Transverse colon (tissue), 4 donors: ENCODE data around the gene ZG16B. TPM values are rescaled to one million over a fixed set of nuclear protein-coding genes. Genes with fewer than 3 reads are reported as not detected.

Experiments used
- DNase-seq: peaks from one replicate; pipeline ENCODE4 v3.0.0-alpha.2; 2019
- H3K27ac ChIP-seq, 4 donors: fragments of 200-600 bp; sonication (generic); 2 replicates each; pipeline ENCODE4 v1.5.1; 2016 to 2018; ENCODE audit warnings: inconsistent platforms in 4 of 4
- H3K27me3 ChIP-seq: fragments of 200-600 bp; sonication (generic); 2 replicates; pipeline ENCODE4 v1.5.1; 2017; ENCODE audit warnings: inconsistent platforms
- H3K36me3 ChIP-seq, 4 donors: fragments of 200-600 bp; sonication (generic); 2 replicates each; pipeline ENCODE4 v1.5.1; 2017 to 2019; ENCODE audit warnings: inconsistent platforms in 4 of 4
- H3K4me1 ChIP-seq, 4 donors: fragments of 200-600 bp; sonication (generic); 2 replicates each; pipeline ENCODE4 v1.5.1; 2017 to 2020; ENCODE audit warnings: inconsistent platforms in 4 of 4
- H3K4me3 ChIP-seq, 4 donors: fragments of 200-600 bp; sonication (generic); 1 replicate in 1 of 4; 2 replicates in 3 of 4; pipeline versions ENCODE4 v1.5.1 to v1.6.1; 2017 to 2019; ENCODE audit warnings: inconsistent platforms in 4 of 4
- H3K9me3 ChIP-seq, 2 donors: fragments of 200-600 bp; sonication (generic); 2 replicates each; pipeline ENCODE4 v1.5.1; 2017 to 2019; ENCODE audit warnings: inconsistent platforms in 2 of 2
- EP300 ChIP-seq: sonication (generic); formaldehyde crosslinking; IDR thresholded peaks from one replicate; pipeline ENCODE4 v1.6.1; 2017; ENCODE audit warnings: antibody characterized with exemption, low read depth
- POLR2A ChIP-seq: fragments of 450-650 bp; IDR thresholded peaks from one replicate; pipeline ENCODE4 v1.6.1; 2016; ENCODE audit warnings: antibody characterized with exemption, mild to moderate bottlenecking, moderate library complexity
- POLR2AphosphoS5 ChIP-seq, 3 donors: sonication (generic); formaldehyde crosslinking; IDR thresholded peaks; one replicate each; pipeline ENCODE4 v1.6.1; 2016; ENCODE audit warnings: antibody characterized with exemption in 3 of 3
- WGBS, 2 donors: methylation state at CpG; one replicate each; pipeline ENCODE4 v1.1.5; 2018; ENCODE audit warnings: low coverage in 1 of 2; 5-methylcytosine and 5-hydroxymethylcytosine counted together
- in situ Hi-C, 4 donors: fragments of 200-750 bp; cut with MboI; loops; one replicate each; pipeline versions ENCODE4 v1.15.0 to v1.15.1; 2017; ENCODE audit warnings: low sequenced_read_pairs in 3 of 4, low pct_ligation_motif_present in 1 of 4, low pct_unique_long_range_greater_than_20kb in 1 of 4
- intact Hi-C: fragments of 100-400 bp; cut with DNase I; formaldehyde crosslinking; loops from one replicate; pipeline ENCODE4 v1.15.1; 2023; ENCODE audit warnings: low total_unique reads
- total RNA-seq, 4 donors: library from RNA; depleted of rRNA; stranded (reverse); fragments of >200 nt; gene quantifications; one replicate each; pipeline ENCODE4 v1.1.0, GENCODE V29; 2016
- TF ChIP-seq, protein P1 (sequence below), 5 experiments: fragments of 200-600 bp in 3 of 5; fragments of 450-650 bp in 2 of 5; sonication (generic) in 3 of 5; IDR thresholded peaks; 1 replicate in 2 of 5; 2 replicates in 3 of 5; pipeline ENCODE4 v1.5.1; 2016 to 2017; ENCODE audit warnings: antibody characterized with exemption in 5 of 5, inconsistent platforms in 3 of 5, mild to moderate bottlenecking in 2 of 5, moderate library complexity in 1 of 5

The ZG16B gene
- total RNA-seq, 4 donors from 2014 or later = 5.2 to 28.3 (median 15.9) TPM; not detected in 1

DNA sequence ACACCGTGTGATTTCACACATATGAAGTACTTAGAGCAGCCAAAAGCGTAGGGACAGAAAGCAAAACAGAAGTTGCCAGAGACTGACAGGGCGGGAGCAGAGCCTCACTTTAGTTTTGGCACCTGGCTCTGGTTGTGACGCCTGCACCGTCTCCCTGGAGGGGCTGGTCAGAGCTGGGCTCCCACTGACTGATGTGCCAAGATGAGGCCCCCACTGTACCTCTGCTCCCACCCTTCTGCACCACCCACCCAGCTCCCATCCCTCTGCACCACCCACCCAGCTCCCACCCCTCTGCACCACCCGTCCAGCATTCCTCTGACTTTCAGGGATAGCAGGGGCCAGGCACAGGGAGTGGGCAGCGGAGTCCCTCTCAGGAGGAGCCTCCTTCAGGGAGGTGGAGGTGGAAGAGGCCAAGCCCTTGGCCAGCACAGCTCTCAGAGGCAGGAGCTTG lies 16.3 kb upstream of the ZG16B start:
- in situ Hi-C loops (no loop called here), intact Hi-C loops (no loop called here)
- Histone ChIP-seq H3K27me3 (peaks cover 26% of the 10 kb centered on the region), H3K36me3 (no peaks in the 10 kb centered on the region), H3K9me3 (no peaks in the 10 kb centered on the region), H3K4me3 (no peak overlapping the region), H3K27ac (no peak overlapping the region), H3K4me1 (peaks cover 0 to 4% (median 0%) of the 10 kb centered on the region in 4 donors)
- 55 to 75% methylated on average over 3 to 7 of the region's 7 CpGs for WGBS, 2 donors
- TF ChIP-seq POLR2AphosphoS5 (IDR thresholded peaks at IDR 0.05) = no peak
- TF ChIP-seq EP300 = no peak
- no peak for TF ChIP-seq POLR2A
- TF ChIP-seq, protein P1, sequence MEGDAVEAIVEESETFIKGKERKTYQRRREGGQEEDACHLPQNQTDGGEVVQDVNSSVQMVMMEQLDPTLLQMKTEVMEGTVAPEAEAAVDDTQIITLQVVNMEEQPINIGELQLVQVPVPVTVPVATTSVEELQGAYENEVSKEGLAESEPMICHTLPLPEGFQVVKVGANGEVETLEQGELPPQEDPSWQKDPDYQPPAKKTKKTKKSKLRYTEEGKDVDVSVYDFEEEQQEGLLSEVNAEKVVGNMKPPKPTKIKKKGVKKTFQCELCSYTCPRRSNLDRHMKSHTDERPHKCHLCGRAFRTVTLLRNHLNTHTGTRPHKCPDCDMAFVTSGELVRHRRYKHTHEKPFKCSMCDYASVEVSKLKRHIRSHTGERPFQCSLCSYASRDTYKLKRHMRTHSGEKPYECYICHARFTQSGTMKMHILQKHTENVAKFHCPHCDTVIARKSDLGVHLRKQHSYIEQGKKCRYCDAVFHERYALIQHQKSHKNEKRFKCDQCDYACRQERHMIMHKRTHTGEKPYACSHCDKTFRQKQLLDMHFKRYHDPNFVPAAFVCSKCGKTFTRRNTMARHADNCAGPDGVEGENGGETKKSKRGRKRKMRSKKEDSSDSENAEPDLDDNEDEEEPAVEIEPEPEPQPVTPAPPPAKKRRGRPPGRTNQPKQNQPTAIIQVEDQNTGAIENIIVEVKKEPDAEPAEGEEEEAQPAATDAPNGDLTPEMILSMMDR (IDR thresholded peaks at IDR 0.05) = no peak
- no peak for DNase-seq

DNA sequence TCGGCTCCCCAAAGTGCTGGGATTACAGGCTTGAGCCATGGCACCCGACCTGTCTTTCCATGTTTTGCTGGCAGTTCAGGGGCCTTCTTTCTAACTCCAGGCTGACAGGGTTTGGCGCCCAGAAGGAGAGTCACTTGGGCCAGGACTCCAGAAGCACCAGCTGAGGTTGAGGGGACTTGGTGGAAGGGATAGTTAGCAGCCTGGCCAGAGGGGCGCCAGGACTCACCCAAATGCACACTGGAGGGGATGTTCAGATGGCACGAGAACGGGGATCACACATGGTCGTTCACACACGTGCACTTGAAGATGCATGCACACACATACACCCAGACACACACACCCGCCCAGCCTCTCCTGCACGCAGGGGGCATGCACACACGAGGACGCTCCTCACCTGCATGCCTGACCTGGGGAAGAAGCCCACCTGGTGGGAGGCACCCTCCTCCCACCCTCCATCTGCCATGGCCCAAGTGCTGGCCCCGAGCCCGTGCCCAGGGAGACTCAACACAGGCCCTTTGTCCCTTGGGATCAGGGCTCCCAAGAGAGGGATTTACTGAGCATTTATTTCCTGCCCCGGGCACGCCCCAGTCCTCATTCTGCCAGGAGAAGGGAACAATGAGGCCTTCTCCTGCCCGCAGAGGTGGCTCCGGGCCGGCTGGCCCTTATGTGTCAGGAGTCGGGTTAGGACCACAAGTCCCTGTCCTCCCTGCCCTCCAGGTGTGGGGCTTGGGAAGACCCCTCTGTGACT lies 15.4 kb upstream of the ZG16B start:
- peaks cover 0 to 4% (median 0%) of the 10 kb centered on the region in 4 donors for H3K4me1 ChIP-seq
- 77% methylated on average over 15 of the region's 20 CpGs; no CpG with 5 or more reads in 1 of the 2 donors for WGBS, 2 donors
- intact Hi-C loops (no loop called here), in situ Hi-C loops (no loop called here)
- H3K4me3 ChIP-seq = no peak overlapping the region
- no peaks in the 10 kb centered on the region for H3K9me3 ChIP-seq
- DNase-seq = peak; percentile 4
- H3K27me3 ChIP-seq = peaks cover 26% of the 10 kb centered on the region
- H3K27ac ChIP-seq = no peak overlapping the region
- H3K36me3 ChIP-seq = no peaks in the 10 kb centered on the region
- no peak for TF ChIP-seq EP300
- TF ChIP-seq, protein P1 (IDR thresholded peaks at IDR 0.05) = no peak
- TF ChIP-seq POLR2AphosphoS5 (IDR thresholded peaks at IDR 0.05) = no peak
- TF ChIP-seq POLR2A = no peak

GRCh38 chr16:2815299-2815771 lies 14.8 kb upstream of the ZG16B start:
- no peak overlapping the region for H3K27ac ChIP-seq
- H3K9me3 ChIP-seq = no peaks in the 10 kb centered on the region
- intact Hi-C loops = no loop called here
- no peaks in the 10 kb centered on the region for H3K36me3 ChIP-seq
- no peak overlapping the region for H3K4me3 ChIP-seq
- peaks cover 0 to 4% (median 0%) of the 10 kb centered on the region in 4 donors for H3K4me1 ChIP-seq
- H3K27me3 ChIP-seq = peaks cover 23% of the 10 kb centered on the region
- 88% methylated on average over 8 of the region's 10 CpGs; no CpG with 5 or more reads in 1 of the 2 donors for WGBS, 2 donors
- TF ChIP-seq, protein P1 (IDR thresholded peaks at IDR 0.05) = no peak
- no peak for TF ChIP-seq POLR2A
- no peak for TF ChIP-seq EP300
- no peak for TF ChIP-seq POLR2AphosphoS5 (IDR thresholded peaks at IDR 0.05)
- peak; percentile 6 for DNase-seq
- in situ Hi-C loops = no loop called here

DNA sequence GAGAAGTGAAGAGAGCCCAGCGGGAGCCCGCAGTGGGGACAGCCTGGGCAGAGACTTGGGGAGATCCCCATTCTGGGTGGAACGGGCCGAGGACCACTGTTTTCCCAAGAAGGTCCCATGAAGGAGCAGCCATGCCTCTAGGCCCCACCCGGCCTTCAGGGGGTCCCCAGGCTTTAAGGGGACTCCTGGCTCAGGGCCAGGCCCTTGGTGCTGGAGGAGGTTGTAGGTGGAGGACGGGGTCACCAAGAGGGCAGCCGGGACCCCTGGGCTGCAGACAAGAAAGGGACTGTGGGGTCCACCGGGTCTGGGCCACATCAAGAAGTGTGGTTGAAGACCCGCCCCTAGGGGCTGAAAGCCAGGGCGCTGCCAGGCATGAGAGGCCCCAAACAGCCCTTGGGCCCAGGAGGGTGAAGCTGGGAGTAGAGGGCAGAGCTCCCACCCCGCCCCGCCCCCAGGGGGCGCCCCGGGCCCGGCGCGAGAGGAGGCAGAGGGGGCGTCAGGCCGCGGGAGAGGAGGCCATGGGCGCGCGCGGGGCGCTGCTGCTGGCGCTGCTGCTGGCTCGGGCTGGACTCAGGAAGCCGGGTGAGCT lies 13.3 kb upstream of the ZG16B start, which contains the start of gene PRSS21:
Gene PRSS21 (plus strand): TSS at position 487 of the 589 bp plus-strand sequence. CDS start 32 bp downstream, at position 519.
- 79 to 82% methylated on average over 2 to 28 of the region's 28 CpGs for WGBS, 2 donors
- Histone ChIP-seq H3K36me3 (no peaks in the 10 kb centered on the region), H3K9me3 (no peaks in the 10 kb centered on the region), H3K4me3 (peak within 1 kb of the TSS in 1 of 4 donors; percentile 1), H3K27ac (no peak within 1 kb of the TSS), H3K4me1 (peaks cover 0 to 4% (median 0%) of the 10 kb centered on the region in 4 donors), H3K27me3 (peaks cover 11% of the 10 kb centered on the region)
- intact Hi-C loops = no loop called here
- peak; percentile 8 for DNase-seq
- TF ChIP-seq, protein P1 (IDR thresholded peaks at IDR 0.05) = peak in 1 of 5 experiments; percentile 9
- no peak for TF ChIP-seq POLR2A
- in situ Hi-C loops = no loop called here
